Peyer's patch (tissue), 4 donors: ENCODE measurements around the gene SIPA1L3. TPM values are rescaled to one million over a fixed set of nuclear protein-coding genes. Genes with fewer than 3 reads are reported as not detected.

ENCODE experiments used
- DNase-seq, 3 donors: peaks; one replicate each; pipeline ENCODE4 v3.0.0-alpha.2; 2017 to 2019
- H3K27ac ChIP-seq, 4 donors: fragments of 200-600 bp; sonication (generic); one replicate each; pipeline ENCODE4 v1.5.1; 2016 to 2019
- H3K27me3 ChIP-seq, 2 donors: fragments of 200-600 bp; sonication (generic); one replicate each; pipeline ENCODE4 v1.5.1; 2019
- H3K36me3 ChIP-seq, 3 donors: fragments of 200-600 bp; sonication (generic); one replicate each; pipeline ENCODE4 v1.5.1; 2016 to 2019
- H3K4me1 ChIP-seq, 4 donors: fragments of 200-600 bp; sonication (generic); one replicate each; pipeline ENCODE4 v1.5.1; 2016 to 2019
- H3K4me3 ChIP-seq, 4 donors: fragments of 200-600 bp; sonication (generic); 1 replicate in 3 of 4; 2 replicates in 1 of 4; pipeline ENCODE4 v1.5.1; 2016 to 2019; ENCODE audit warnings: mild to moderate bottlenecking in 1 of 4
- H3K9me3 ChIP-seq, 4 donors: fragments of 200-600 bp; sonication (generic); one replicate each; pipeline ENCODE4 v1.5.1; 2016 to 2019; ENCODE audit warnings: mild to moderate bottlenecking in 1 of 4
- POLR2A ChIP-seq, 2 donors: fragments of 450-650 bp; IDR thresholded peaks; one replicate each; pipeline ENCODE4 v1.5.1; 2017; ENCODE audit warnings: antibody characterized with exemption in 2 of 2, mild to moderate bottlenecking in 2 of 2, moderate library complexity in 2 of 2
- total RNA-seq, 4 donors: library from RNA; depleted of rRNA; stranded (reverse); fragments of >200 nt; gene quantifications; one replicate each; pipeline ENCODE4 v1.1.0, GENCODE V29; 2016
- TF ChIP-seq, protein P1 (sequence below), 6 experiments: fragments of 450-650 bp in 4 of 6; fragments of 200-600 bp in 2 of 6; sonication (generic) in 1 of 6; IDR thresholded peaks; one replicate each; pipeline ENCODE4 v1.5.1; 2017 to 2019; ENCODE audit warnings: antibody characterized with exemption in 6 of 6, mild to moderate bottlenecking in 3 of 6, moderate library complexity in 1 of 6

SIPA1L3 gene
- total RNA-seq, 4 donors from 2014 or later, result 63.5 to 304 (median 264) TPM

DNA sequence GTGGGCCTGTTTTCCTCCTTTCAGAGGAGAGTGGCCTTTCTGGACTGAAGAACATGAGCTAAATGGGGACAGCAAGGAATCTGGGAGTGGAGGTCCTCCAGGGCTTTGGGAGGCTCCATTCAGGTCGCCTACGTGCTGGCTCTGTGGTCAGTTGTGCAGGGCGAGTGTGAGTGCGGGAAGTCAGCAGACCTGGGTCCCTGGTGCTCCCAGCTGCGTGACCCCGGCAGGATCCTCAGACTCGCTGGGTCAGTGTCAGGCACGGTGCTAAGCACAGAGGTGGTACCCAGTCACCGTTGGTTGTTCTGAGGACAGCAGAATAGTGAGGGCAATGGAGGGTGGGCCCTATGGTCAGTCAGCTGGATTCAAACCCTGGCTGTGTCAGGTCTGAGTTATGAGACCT, 85.8 kb downstream of the SIPA1L3 start:
- Histone ChIP-seq H3K4me1 (peaks cover 0 to 10% (median 0%) of the 10 kb centered on the region in 4 donors), H3K36me3 (no peaks in the 10 kb centered on the region), H3K27ac (no peak overlapping the region), H3K4me3 (no peak overlapping the region), H3K9me3 (no peaks in the 10 kb centered on the region), H3K27me3 (no peaks in the 10 kb centered on the region)
- TF ChIP-seq, protein P1, sequence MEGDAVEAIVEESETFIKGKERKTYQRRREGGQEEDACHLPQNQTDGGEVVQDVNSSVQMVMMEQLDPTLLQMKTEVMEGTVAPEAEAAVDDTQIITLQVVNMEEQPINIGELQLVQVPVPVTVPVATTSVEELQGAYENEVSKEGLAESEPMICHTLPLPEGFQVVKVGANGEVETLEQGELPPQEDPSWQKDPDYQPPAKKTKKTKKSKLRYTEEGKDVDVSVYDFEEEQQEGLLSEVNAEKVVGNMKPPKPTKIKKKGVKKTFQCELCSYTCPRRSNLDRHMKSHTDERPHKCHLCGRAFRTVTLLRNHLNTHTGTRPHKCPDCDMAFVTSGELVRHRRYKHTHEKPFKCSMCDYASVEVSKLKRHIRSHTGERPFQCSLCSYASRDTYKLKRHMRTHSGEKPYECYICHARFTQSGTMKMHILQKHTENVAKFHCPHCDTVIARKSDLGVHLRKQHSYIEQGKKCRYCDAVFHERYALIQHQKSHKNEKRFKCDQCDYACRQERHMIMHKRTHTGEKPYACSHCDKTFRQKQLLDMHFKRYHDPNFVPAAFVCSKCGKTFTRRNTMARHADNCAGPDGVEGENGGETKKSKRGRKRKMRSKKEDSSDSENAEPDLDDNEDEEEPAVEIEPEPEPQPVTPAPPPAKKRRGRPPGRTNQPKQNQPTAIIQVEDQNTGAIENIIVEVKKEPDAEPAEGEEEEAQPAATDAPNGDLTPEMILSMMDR (IDR thresholded peaks at IDR 0.05), result no peak
- no peak for TF ChIP-seq POLR2A (IDR thresholded peaks at IDR 0.05)
- DNase-seq, result no peak

GRCh38 chr19:37994823-37995130, 87.8 kb downstream of the SIPA1L3 start:
- no peaks in the 10 kb centered on the region for H3K36me3 ChIP-seq
- no peaks in the 10 kb centered on the region for H3K9me3 ChIP-seq
- no peak for TF ChIP-seq POLR2A (IDR thresholded peaks at IDR 0.05)
- TF ChIP-seq, protein P1 (IDR thresholded peaks at IDR 0.05), result no peak
- no peak overlapping the region for H3K4me3 ChIP-seq
- no peak for DNase-seq
- H3K4me1 ChIP-seq, result no peaks in the 10 kb centered on the region
- no peaks in the 10 kb centered on the region for H3K27me3 ChIP-seq
- no peak overlapping the region for H3K27ac ChIP-seq

DNA sequence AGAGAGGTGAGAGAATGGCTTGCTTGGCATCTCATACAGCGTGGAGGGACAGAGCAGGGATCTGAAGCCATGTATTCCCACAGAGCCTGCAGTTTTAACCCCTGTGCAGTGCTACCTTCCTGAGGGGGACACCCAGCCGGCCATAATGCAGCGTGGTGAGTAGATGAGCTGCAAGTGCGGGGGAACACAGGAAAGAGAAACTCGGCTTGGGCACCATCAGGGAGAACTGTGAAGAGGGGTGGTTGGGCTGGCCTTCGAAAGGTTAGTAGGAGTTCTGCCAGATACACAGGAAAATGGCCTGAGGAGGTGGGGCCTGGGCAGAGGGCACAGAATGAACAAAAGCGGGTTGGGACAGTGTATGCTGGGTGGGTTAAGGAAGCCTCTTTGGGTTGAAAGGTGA, 88.3 kb downstream of the SIPA1L3 start:
- Histone ChIP-seq H3K4me1 (no peaks in the 10 kb centered on the region), H3K9me3 (no peaks in the 10 kb centered on the region), H3K4me3 (no peak overlapping the region), H3K27me3 (no peaks in the 10 kb centered on the region), H3K36me3 (no peaks in the 10 kb centered on the region), H3K27ac (no peak overlapping the region)
- TF ChIP-seq, protein P1 (IDR thresholded peaks at IDR 0.05), result no peak
- TF ChIP-seq POLR2A (IDR thresholded peaks at IDR 0.05), result no peak
- no peak for DNase-seq

GRCh38 chr19:37997911-37998344, 90.9 kb downstream of the SIPA1L3 start:
- H3K27me3 ChIP-seq, result no peaks in the 10 kb centered on the region
- DNase-seq, result no peak
- no peak overlapping the region for H3K27ac ChIP-seq
- TF ChIP-seq, protein P1 (IDR thresholded peaks at IDR 0.05), result no peak
- H3K9me3 ChIP-seq, result no peaks in the 10 kb centered on the region
- no peak overlapping the region for H3K4me3 ChIP-seq
- no peaks in the 10 kb centered on the region for H3K36me3 ChIP-seq
- H3K4me1 ChIP-seq, result peaks cover 0 to 4% (median 2%) of the 10 kb centered on the region in 4 donors

DNA sequence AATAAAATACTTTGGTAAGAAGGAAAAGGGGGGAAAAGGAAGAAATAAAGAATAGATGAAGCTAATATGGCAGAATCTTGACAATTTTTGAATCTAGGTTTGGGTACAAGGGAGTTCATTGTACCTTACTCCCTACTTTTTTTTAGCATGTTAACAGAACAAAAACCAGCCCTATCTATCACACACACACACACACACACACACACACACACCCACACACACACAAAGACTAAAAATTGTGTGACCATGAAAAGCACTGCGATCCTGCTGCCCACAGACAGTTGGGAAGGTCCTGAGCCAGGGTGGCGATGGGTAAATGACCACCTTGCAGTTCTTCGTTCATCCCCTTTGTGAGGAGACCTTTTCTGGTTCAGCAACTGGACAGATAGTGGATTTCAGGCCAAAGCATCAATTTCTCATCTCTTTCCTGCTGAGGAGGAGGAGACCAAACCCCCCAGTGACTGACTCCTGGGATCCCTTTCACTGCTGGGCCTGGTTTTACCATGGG, 91.8 kb downstream of the SIPA1L3 start:
- no peak for DNase-seq
- TF ChIP-seq, protein P1 (IDR thresholded peaks at IDR 0.05), result no peak

More for the DNA sequence above, 91.8 kb downstream of the SIPA1L3 start:
- H3K36me3 ChIP-seq, result no peaks in the 10 kb centered on the region
- peaks cover 0 to 13% (median 4%) of the 10 kb centered on the region in 4 donors for H3K4me1 ChIP-seq
- H3K27me3 ChIP-seq, result no peaks in the 10 kb centered on the region
- H3K4me3 ChIP-seq, result no peak overlapping the region
- H3K27ac ChIP-seq, result no peak overlapping the region
- no peaks in the 10 kb centered on the region for H3K9me3 ChIP-seq
